Right lung (tissue), 5 donors: ENCODE data around the gene RAB1A. TPM values are rescaled to one million over a fixed set of nuclear protein-coding genes. Genes with fewer than 3 reads are reported as not detected.
"Not testable (repeated sequence)": the region's sequence is repeated elsewhere in the genome, so short reads cannot be mapped to it uniquely, and the experiment has no call there.

ENCODE experiments used
- DNase-seq, 2 donors: peaks; one replicate each; pipeline ENCODE4 v3.0.0-alpha.2; 2013
- polyA plus RNA-seq, 5 donors: library from polyadenylated mRNA; unstranded; fragments of 120-200 nt; gene quantifications; one replicate each; pipeline versions ENCODE4 v1.2.1 to v1.2.3, GENCODE V29; 2013; ENCODE audit warnings: inconsistent platforms in 1 of 5, low replicate concordance in 1 of 5; ENCODE audit not compliant: insufficient read length in 5 of 5, insufficient read depth in 1 of 5

Gene RAB1A
- polyA plus RNA-seq, 5 donors, result 166 to 187 (median 171) TPM

- no peak for DNase-seq
Measured at GRCh38 chr2:65142515-65142914, 12.6 kb upstream of the RAB1A start.

DNA sequence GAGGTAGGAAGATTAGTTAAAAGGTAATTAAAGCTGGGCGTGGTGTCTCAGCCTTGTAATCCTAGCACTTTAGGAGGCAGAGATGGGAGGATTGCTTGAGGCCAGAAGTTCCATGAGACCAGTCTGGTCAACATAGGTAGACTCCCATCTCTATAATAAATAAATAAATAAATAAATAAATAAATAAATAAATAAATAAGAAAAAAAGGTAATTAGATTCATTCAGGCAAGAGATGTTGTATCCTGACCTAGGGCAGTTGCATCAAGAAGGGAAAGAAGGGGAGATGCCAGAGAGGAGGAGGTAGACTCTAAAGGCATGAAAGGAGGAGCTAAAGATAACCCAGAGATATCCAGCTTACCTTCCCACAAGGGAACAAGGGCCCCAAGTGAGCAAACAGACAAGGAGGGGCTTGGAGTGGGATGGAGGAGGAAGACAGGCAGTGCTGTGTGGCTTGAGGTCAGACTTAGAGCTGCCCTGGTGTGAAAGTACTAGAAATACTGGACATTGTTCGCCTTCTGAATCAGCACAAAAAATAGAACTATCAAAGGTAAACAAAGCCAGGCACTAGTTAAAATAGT is 7.4 kb upstream of the RAB1A start:
- no peak for DNase-seq

DNA sequence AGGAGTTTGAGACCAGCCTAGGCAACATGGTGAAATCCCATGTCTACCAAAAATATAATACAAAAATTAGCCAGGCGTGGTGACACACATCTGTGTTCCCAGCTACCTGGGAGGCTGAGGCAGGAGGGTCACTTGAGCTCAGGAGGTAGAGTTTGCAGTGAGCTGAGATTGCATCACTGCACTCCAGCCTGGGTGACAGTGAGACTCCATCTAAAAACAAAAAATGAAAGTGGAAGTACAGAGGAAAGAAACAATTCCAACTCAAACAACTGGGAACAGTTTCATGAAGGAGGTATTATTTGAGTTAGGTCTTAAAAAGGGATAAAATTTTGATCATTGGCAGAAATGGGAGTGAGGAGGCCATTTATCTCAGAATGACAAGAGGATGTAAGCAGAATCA is 6.3 kb upstream of the RAB1A start:
- DNase-seq, result no peak

- no peak for DNase-seq
Measured at GRCh38 chr2:65134158-65134557, 4.3 kb upstream of the RAB1A start.

GRCh38 chr2:65133626-65134025 is 3.7 kb upstream of the RAB1A start:
- DNase-seq, result no peak

DNA sequence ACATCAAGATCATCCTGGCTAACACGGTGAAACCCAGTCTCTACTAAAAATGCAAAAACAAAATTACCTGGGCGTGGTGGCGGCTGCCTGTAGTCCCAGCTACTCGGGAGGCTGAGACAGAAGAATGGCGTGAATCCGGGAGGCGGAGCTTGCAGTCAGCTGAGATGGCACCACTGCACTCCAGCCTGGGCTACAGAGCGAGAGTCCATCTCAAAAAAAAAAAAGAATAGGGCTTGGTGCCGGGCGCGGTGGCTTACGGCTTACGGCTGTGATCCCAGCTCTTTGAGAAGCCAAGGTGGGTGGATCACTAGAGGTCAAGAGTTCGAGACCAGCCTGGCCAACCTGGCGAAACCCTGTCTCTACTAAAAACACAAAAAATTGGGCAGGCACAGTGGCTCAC is 3.0 kb upstream of the RAB1A start:
- DNase-seq, result not testable (repeated sequence)

DNA sequence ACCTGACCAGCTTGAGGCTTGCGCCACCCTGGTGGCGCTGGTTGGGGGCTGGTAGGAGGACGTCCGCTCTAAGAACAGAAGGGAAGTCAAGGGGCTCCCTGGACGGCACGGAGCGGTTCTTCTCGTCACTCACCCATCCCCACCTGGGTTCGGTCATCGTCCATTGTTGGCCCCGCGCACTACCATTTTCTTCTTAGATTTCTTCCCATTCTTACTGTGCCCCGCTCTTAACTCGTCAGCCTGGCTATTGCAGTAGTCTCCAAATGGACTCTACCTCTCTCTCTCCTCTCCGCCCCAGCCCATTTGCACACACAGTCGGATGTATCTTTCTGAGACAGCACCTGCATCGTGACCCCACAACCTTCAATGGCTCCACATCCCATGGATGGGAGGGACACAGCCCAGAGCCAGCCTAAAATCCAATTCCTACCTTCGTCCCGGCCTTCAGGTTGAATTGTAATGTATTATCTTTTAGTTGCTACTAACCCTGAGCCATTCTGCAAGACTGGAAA is 814 bp upstream of the RAB1A start:
- DNase-seq, result peak in 1 of 2 donors; percentile 71

- peak in 1 of 2 donors; percentile 66 for DNase-seq
Measured at GRCh38 chr2:65129286-65129825, 550 bp downstream of the RAB1A start.

DNA sequence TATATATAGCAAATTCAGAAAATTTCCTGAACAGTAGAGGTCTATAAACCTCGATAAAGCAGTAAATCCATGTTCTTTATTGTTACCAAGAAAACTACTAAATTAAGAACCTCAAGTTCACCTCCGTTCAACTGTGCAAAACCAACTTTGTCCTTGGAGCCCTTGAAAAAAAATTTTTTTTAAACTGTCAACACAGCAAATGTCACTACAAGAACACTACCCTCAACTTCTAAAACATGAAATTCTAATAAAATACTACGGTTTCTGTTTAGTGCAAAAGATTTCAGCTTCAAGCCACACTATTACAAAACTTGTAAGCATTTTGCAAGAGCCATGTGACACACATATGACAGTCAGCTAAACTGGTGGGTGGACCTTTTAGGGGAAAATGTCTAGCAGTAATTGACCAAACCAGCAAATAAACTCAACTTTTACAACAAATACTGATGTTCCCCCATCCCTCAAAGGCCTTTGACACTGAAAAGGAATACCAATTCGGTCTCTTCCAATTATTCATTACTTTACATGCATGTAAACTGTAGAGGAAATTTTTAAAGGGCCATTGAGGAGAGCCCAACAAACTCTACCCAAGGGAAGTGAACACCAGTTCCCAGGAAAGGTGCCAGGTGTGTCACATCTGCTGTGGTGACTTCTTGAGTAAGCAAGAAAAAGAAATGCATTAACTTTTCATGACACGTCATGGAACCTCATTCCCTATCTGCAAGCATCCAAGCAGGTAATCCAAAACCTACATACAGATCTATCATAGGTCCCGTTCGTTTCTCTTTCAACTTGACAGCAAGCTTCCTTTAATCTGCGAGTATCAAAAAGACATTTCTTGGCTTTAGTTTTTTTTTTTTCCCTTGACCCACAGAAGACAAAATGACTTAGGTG is 1.4 kb downstream of the RAB1A start:
- peak; percentile 17 to 34 for DNase-seq

- not testable (repeated sequence) for DNase-seq
Measured at GRCh38 chr2:65125457-65125856, 4.4 kb downstream of the RAB1A start.

DNA sequence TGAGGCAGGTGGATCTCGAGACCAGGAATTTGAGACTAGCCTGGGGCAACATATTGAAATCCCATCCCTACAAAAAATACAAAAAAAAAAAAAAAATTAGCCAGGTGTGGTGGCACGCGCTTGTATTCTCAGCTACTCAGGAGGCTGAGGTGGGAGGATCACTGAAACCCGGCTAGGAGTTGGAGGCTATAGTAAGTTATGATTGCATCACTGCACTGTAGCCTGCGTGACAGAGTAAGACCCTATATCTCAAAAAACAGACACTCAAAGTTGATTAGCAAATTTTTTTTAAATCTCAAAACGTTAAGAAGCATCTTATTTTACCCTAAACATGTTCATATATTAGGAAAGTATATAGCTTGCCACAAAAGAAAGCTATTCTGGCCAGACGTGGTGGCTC is 7.6 kb downstream of the RAB1A start:
- no peak for DNase-seq

- DNase-seq, result no peak
Measured at GRCh38 chr2:65120990-65121693, 8.8 kb downstream of the RAB1A start.

- no peak for DNase-seq
Measured at GRCh38 chr2:65116645-65117044, 13.3 kb downstream of the RAB1A start.

GRCh38 chr2:65114921-65115320 is 15.0 kb downstream of the RAB1A start:
- DNase-seq, result no peak

DNA sequence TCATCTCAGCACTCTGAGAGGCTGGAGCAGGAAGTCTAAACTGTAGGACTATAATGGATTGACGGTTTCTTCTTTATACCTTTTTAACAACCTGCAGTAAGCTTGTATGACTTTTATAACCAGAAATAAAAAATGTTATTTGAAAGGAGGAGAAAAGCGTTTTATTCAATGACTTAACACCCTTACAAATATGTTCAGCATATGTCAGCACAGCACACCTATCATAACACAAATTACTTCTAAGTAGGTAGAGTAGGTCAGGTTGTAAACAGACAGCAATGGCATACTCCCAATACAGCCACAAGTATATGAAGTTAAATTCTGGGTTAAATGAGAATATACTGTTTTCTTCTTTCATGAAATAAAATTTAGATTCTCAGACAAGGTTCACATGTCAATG is 16.1 kb downstream of the RAB1A start:
- no peak for DNase-seq

DNA sequence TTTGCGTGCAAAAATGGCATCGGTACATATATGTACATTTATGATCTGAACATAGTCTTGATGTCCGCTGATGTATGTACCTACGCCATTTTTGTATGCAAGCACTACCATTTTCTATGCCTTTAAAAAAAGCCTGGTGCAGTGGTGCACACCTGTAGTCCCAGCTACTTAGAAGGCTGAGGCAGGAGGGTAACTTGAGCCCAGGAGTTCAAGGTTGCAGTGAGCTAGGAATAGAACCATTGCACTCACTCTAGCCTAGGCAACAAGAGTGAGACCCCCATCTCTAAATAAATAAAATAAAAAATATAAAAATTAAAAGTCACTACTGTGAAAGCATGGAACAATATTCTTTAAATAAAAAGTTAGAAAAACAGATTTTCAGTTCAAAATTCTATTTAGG is 16.7 kb downstream of the RAB1A start:
- DNase-seq, result no peak

DNA sequence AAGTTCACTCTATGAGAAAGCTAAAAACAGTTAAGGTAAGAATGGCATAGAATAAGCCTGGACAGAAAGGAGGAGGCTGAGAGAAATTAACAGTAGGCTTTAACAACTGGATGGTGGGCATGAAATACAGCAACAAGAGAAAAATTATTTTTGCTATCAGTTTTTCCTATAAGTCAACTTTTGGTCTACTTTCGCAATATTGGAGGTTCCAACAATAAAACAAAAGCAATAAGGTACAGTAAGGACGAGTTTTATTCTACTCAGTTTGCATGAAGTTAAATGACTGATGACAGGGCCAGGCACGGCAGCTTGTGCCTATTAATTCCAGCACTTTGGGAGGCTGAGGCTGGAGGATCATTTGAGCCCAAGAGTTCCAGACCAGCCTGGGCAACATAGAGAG is 17.3 kb downstream of the RAB1A start:
- DNase-seq, result no peak

- DNase-seq, result no peak
Measured at GRCh38 chr2:65108780-65109179, 21.1 kb downstream of the RAB1A start.

DNA sequence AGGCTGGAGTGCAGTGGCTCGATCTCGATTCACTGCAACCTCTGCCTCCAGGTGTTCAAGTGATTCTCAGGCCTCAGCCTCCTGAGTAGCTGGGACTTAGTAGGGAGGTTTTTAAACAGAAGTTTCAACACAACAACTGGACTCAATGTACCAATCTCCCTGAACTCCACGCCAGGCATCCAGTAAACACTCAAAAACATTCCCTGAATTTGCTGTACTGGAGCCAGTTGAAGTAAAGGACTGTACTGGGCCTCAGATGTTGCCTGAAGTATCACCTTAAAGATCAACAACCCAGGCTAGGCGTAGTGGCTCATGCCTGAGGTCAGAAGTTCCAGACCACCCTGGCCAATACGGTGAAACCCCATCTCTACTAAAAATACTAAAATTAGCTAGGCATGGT is 22.4 kb downstream of the RAB1A start:
- DNase-seq, result no peak

DNA sequence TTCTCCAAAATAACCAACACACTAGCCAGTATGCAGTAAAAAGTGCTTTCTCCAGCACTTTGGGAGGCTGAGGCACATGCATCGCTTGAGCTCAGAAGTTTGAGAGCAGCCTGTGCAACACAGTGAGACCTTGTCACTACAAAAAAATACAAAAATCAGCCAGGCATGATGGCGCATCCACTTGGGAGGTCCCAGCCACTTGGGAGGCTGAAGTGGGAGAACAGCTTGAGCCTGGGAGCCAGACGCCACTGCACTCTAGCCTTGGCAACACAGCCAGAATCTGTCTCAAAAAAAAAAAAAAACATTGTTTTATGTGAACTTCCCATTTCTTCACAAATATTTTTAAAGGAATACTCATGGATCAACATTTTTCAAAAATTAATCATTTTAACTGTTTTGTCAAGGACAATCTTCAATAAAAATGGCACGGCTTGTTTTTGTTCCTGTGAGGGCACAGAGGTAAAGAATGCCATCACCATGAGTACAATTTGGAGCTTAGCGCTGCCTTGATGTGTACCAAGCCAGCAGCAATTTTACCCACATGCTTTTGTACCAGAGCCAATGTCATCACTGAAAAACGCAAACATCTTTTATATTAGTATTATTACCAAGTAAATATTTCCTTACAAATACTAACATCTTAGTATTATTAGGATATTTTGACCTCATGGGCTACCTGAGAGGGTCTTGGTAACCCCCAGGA is 26.7 kb downstream of the RAB1A start:
- DNase-seq, result peak; percentile 23 to 27

GRCh38 chr2:65101071-65101470 is 28.8 kb downstream of the RAB1A start:
- DNase-seq, result no peak

GRCh38 chr2:65098741-65099140 is 31.2 kb downstream of the RAB1A start:
- DNase-seq, result no peak
